ENCODE data around the gene H6PD.

GRCh38 chr1:9229549-9229948 lies 5.0 kb upstream of the H6PD start:
- TF ChIP-seq POLR2AphosphoS5 (IDR thresholded peaks at IDR 0.05; ENCODE audit: low read depth) (no peak), ZNF331 (CRISPR knock-in tag; IDR thresholded peaks at IDR 0.05; ENCODE audit: low read depth) (no peak), CREB1 (CRISPR knock-in tag; IDR thresholded peaks at IDR 0.05; ENCODE audit: low read depth) (no peak), REST (IDR thresholded peaks at IDR 0.05; ENCODE audit: unreplicated experiment) (no peak), CTCF (conservative IDR thresholded peaks at IDR 0.05; ENCODE audit: low read depth in 2 of 2) (no peak), EZH2 (IDR thresholded peaks at IDR 0.05; ENCODE audit: low read depth, unreplicated experiment) (no peak), EZH2phosphoT487 (IDR thresholded peaks at IDR 0.05; ENCODE audit: unreplicated experiment) (no peak), ZNF114 (CRISPR knock-in tag; IDR thresholded peaks at IDR 0.05) (no peak), JUNB (IDR thresholded peaks at IDR 0.05; ENCODE audit: unreplicated experiment) (no peak), ETS1 (IDR thresholded peaks at IDR 0.05) (no peak), STAT1 (IDR thresholded peaks at IDR 0.05; ENCODE audit: unreplicated experiment) (no peak), NANOG (IDR thresholded peaks at IDR 0.05; ENCODE audit: borderline replicate concordance) (no peak)
